ENCODE data around the gene RAD21L1.

GRCh38 chr20:1196634-1197033, 29.2 kb upstream of the RAD21L1 start:
- TF ChIP-seq CTCF (IDR thresholded peaks at IDR 0.05; ENCODE audit: poor library complexity, severe bottlenecking) = no peak
- TF ChIP-seq EZH2 (IDR thresholded peaks at IDR 0.05; ENCODE audit: borderline replicate concordance, insufficient read depth, low read length, poor library complexity, severe bottlenecking) = no peak
- TF ChIP-seq RAD21 (conservative IDR thresholded peaks at IDR 0.05) = no peak
- no peak for TF ChIP-seq REST (IDR thresholded peaks at IDR 0.05; ENCODE audit: borderline replicate concordance)
- TF ChIP-seq POLR2AphosphoS5 (IDR thresholded peaks at IDR 0.05) = no peak
- no peak for TF ChIP-seq MXI1 (conservative IDR thresholded peaks at IDR 0.05; ENCODE audit: poor library complexity, severe bottlenecking)
- TF ChIP-seq TAF1 (IDR thresholded peaks at IDR 0.05; ENCODE audit: low read depth) = no peak

All from neural cell (in vitro differentiated cells).